ENCODE measurements around the gene DRD2. TPM values are rescaled to one million over a fixed set of nuclear protein-coding genes. Genes with fewer than 3 reads are reported as not detected.
"Not testable (repeated sequence)": the region's sequence is repeated elsewhere in the genome, so short reads cannot be mapped to it uniquely, and the experiment has no call there.

Gene DRD2
- total RNA-seq: 0.49 TPM

GRCh38 chr11:113475160-113475761 is at the start of gene DRD2:
Gene DRD2 (minus strand): TSS chr11:113475398. CDS start chr11:113424651, 50,747 bp downstream.
- Histone ChIP-seq H3K9me3 (no peaks in the 10 kb centered on the region), H3K4me3 (peak within 1 kb of the TSS; percentile 12 to 20)
- intact Hi-C loops (cut with DNase I): no loop called here

GRCh38 chr11:113523906-113524305 is 48.7 kb upstream of the DRD2 start:
- H3K9me3 ChIP-seq; H3K4me1 ChIP-seq; H3K27me3 ChIP-seq; H3K36me3 ChIP-seq; DNase-seq (ENCODE audit: extremely low spot score in 2 of 2); intact Hi-C loops (cut with DNase I); H3K4me3 ChIP-seq; H3K27ac ChIP-seq: not testable (repeated sequence)

More at GRCh38 chr11:113475160-113475761, at the start of gene DRD2:
- TF ChIP-seq POLR2AphosphoS5 (IDR thresholded peaks at IDR 0.05; ENCODE audit: insufficient read depth in 1 of 2, low read depth in 1 of 2) (no peak), POLR2A (IDR thresholded peaks at IDR 0.05) (no peak)
- TF ChIP-seq, protein P1, sequence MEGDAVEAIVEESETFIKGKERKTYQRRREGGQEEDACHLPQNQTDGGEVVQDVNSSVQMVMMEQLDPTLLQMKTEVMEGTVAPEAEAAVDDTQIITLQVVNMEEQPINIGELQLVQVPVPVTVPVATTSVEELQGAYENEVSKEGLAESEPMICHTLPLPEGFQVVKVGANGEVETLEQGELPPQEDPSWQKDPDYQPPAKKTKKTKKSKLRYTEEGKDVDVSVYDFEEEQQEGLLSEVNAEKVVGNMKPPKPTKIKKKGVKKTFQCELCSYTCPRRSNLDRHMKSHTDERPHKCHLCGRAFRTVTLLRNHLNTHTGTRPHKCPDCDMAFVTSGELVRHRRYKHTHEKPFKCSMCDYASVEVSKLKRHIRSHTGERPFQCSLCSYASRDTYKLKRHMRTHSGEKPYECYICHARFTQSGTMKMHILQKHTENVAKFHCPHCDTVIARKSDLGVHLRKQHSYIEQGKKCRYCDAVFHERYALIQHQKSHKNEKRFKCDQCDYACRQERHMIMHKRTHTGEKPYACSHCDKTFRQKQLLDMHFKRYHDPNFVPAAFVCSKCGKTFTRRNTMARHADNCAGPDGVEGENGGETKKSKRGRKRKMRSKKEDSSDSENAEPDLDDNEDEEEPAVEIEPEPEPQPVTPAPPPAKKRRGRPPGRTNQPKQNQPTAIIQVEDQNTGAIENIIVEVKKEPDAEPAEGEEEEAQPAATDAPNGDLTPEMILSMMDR (IDR thresholded peaks at IDR 0.05): no peak
- H3K4me1 ChIP-seq: peaks cover 6% of the 10 kb centered on the region
- DNase-seq (ENCODE audit: extremely low spot score in 2 of 2): peak in 1 of 2 donors; percentile 61
- no peak within 1 kb of the TSS for H3K27ac ChIP-seq
- H3K36me3 ChIP-seq: no peaks in the 10 kb centered on the region
- peaks cover 4% of the 10 kb centered on the region for H3K27me3 ChIP-seq

- H3K4me3 ChIP-seq: no peak overlapping the region
- peak; percentile 54 to 77 for DNase-seq (ENCODE audit: extremely low spot score in 2 of 2)
- H3K27me3 ChIP-seq: no peaks in the 10 kb centered on the region
- H3K36me3 ChIP-seq: no peaks in the 10 kb centered on the region
- H3K27ac ChIP-seq: no peak overlapping the region
- TF ChIP-seq POLR2A (IDR thresholded peaks at IDR 0.05) (no peak), POLR2AphosphoS5 (IDR thresholded peaks at IDR 0.05; ENCODE audit: insufficient read depth in 1 of 2, low read depth in 1 of 2) (no peak)
- TF ChIP-seq, protein P1 (IDR thresholded peaks at IDR 0.05): no peak
- no peaks in the 10 kb centered on the region for H3K4me1 ChIP-seq
- H3K9me3 ChIP-seq: no peaks in the 10 kb centered on the region
- intact Hi-C loops (cut with DNase I): no loop called here
These were observed 46.7 kb upstream of the DRD2 start for GRCh38 chr11:113521737-113522517.

GRCh38 chr11:113519989-113520613 is 44.9 kb upstream of the DRD2 start:
- intact Hi-C loops (cut with DNase I): no loop called here
- no peaks in the 10 kb centered on the region for H3K27me3 ChIP-seq
- DNase-seq (ENCODE audit: extremely low spot score in 2 of 2): peak; percentile 54 to 55
- no peaks in the 10 kb centered on the region for H3K9me3 ChIP-seq
- H3K27ac ChIP-seq: no peak overlapping the region
- TF ChIP-seq, protein P1 (IDR thresholded peaks at IDR 0.05): no peak
- no peak for TF ChIP-seq POLR2A (IDR thresholded peaks at IDR 0.05)
- no peak for TF ChIP-seq POLR2AphosphoS5 (IDR thresholded peaks at IDR 0.05; ENCODE audit: insufficient read depth in 1 of 2, low read depth in 1 of 2)
- no peaks in the 10 kb centered on the region for H3K36me3 ChIP-seq
- H3K4me1 ChIP-seq: no peaks in the 10 kb centered on the region
- no peak overlapping the region for H3K4me3 ChIP-seq

DNA sequence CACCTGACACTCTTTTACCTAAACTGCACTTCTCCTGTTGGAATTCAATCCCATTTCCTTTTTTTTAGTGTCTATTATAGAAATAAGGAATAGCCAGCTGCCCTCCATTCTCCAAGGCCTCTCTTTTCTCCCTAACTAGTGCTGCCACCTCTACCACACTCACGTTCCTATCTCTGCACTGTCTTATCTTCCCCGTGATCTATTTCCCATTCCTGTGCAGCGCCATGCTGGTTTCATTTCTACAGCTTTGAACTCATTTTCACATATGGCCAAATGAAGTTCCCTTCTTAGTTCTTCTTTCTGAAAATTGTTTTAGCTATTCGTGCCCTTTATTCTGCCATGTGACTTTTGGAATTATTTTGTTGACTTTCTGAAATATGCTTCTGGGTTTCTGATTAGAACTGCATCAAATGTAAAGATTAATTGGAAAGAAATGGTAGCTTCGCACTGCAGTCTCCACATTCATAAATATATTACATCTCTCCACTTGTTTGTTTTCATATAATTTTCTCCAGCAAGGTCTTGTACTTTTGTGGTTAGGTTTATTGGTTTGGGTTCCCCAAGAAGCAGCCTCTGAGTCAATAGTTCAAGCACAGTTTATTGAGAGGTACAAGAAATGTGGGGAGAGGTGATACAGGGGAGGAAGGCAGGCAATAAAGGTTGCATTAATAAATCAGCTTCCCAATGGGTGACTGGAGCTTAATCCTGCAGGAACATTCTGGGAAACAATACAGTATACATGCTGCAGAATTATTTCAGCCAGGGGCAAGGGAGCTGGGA is 43.7 kb upstream of the DRD2 start:
- no peaks in the 10 kb centered on the region for H3K4me1 ChIP-seq

More for the DNA sequence above, 43.7 kb upstream of the DRD2 start:
- no peak overlapping the region for H3K27ac ChIP-seq
- H3K4me3 ChIP-seq: no peak overlapping the region
- DNase-seq (ENCODE audit: extremely low spot score in 2 of 2): no peak
- H3K36me3 ChIP-seq: no peaks in the 10 kb centered on the region
- H3K9me3 ChIP-seq: no peaks in the 10 kb centered on the region
- H3K27me3 ChIP-seq: no peaks in the 10 kb centered on the region
- TF ChIP-seq POLR2AphosphoS5 (IDR thresholded peaks at IDR 0.05; ENCODE audit: insufficient read depth in 1 of 2, low read depth in 1 of 2): no peak
- TF ChIP-seq, protein P1 (IDR thresholded peaks at IDR 0.05): no peak
- TF ChIP-seq POLR2A (IDR thresholded peaks at IDR 0.05): no peak
- intact Hi-C loops (cut with DNase I): no loop called here

Data from vagina (tissue), 2 donors.